GM19043 (cell line): Measurements from ENCODE around the gene HRNR.

ENCODE experiments used
- ATAC-seq: cut with Tn5 transposase; IDR thresholded peaks from one replicate; pipeline ENCODE4 v1.9.1; 2021; ENCODE audit warnings: low read depth; ENCODE audit not compliant: unreplicated experiment

The HRNR gene

DNA sequence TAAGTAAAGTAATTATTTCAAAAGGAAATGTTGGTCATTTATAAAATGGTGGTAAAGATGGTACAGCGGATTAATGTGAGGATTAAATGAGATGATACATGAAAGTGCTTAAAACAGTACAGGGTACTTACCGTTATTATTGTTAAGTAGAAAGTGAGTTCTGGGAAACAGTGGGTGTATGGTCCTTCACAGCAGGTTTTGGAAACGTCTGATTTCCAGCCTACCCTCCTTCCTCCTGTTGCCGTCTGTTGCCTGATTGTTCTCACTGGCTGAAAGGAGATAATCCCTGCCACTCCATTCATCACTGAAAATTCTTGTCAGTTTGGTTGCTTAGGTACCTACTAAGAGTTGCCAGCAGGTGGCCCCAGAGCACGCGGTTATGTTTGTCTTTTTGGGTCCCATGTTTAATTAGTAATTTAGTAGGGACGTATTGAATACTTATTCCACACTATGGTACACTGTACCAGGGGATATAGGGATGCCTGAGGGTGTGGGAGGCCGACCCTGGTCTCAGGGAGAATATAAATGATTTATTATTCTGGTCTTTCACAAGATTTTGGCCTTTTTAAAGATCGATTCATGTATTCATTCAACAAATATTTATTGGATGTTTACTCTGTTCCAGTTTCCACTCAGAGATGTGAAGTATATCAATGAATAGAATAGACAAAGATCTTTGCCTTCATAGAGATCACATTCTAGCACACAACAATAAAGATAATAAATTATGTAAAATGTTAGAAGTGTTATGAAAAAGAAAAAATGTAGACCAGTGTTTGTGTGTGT lies 34.1 kb downstream of the HRNR start:
- no peak for ATAC-seq

DNA sequence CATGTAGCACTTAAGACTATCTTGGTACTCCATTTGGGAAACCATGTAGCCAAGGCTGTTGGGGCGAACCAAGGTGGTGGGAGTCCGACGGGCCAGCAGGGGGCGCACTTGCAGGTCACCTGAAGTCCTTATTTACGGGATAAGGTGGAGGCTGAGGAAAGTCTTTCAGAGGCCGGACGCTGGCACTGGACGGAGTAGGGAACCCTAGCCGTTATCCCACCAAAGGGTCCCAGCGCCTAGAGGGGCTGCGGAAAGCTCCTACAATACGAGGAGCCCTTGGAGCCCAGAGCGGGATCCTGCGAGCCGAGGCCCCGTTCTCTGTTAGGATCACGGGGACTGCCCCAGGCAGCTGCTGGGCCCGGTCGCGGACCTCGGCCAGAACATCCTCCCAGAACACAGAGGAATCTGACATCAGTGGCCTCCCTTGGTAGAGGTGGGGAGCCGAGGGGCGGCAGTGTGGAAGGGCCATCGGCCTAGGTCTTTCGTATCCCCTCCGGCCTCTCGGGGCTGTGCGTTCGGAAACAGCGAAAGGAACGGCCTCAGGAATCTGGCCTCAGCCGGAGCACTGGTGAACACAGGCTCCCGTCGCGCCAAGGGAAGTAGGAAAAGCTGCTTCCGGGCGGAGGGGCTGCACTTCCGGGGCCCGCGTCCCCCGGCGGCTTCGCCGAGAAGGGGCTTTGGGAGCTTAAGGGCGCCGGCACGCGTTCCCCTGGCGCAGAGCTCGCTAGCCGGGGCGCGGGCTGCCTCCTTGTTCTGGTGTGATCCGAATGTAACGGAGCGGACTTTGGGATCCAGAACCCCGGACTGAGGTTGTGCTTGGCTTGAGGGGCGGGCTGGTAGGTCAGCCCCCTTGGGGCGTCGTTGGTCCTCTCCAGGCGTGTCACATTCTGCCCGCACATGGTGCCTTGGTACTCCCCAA lies 35.1 kb downstream of the HRNR start:
- ATAC-seq: no peak

DNA sequence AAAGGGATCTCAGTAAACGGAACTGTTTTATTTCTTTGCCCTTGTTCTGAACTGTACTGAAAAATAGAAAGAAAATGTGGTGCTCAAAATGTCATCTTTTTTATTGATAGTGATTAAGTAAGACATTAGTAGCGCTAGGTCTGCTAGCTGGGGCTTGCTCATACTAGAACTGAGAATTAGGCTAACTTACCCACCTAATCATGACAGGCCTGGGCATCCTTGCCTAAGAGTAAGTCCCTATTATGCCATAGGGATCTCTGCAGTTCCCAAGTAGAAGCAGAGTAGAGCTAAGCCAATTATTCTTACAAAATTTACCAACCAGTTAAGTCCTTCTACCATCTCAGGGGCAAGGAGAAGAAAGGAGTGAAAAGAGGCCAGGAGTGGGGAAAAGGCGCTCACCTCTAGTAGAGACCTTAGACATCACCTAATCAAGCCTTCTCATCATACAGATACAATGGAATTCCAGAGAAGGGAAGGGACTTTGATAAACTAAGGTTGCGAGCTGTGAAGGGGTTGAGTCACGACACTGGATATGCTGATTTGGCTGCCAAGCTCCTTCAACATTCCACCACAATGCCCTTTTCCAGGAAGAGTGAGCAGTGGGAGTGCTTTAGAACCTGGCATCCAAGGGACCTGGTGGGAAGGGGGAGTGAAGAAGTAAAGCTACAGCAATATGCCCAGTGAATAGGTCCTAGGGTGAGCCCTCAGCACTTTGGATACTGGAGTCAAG lies 37.3 kb downstream of the HRNR start:
- ATAC-seq: no peak

DNA sequence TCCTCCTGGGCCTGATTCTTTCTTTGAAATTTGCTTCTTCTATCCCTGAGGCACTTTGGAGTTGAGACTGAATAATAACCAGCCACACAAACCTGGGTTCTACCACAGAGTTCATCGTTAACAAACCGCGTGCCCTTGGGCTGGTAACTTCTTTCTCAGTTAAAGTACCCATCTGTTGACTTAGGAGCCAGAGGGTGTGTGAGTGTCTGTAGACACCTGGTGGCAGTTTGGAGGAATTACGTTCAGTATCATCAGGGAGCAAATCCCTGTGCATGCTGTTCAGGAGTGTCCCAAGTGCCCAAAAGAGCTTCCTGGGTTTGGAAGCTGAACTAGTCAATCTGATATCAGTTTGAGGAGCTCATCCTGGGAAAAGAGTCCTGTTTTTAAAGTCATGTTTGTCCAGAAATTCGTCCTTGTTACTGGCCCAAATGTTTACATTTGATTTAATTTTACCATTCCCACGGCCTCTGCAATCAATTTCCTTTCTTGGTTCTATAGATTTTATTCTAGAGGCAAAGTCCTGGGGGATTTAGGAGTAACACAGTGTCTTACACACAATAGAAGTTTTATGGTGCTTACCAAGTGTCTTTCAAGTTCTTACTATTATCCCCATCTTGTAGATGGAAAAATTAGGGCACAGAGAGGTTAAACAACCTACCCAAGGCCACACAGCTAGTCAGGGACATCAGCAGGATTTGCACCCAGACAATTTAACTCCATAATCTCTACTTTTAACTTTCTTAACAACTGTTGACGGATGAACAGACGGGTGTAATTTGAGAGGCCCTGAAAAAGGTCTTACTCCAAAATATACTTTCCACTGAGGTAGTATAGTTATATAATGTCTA lies 38.2 kb downstream of the HRNR start:
- ATAC-seq: no peak

DNA sequence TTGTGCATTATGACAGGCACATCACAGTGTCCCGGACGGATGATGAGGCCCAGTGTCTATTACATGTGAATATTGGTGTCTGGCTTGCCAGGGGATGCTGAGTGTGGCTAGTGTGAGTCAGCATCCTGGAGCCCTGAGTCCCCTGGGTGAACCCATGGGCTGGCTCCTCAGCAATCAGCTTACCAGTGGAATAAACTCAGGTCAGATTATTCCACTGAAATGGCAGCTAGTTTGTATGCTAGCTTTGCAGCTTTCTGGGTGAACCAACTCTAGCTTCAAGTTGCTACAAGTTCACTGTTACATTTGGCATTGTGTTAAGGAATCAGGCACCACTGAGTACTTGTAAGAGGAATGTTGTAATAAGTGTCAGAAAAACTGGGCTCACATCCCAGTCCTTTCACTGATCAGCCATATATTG lies 41.0 kb downstream of the HRNR start:
- no peak for ATAC-seq

DNA sequence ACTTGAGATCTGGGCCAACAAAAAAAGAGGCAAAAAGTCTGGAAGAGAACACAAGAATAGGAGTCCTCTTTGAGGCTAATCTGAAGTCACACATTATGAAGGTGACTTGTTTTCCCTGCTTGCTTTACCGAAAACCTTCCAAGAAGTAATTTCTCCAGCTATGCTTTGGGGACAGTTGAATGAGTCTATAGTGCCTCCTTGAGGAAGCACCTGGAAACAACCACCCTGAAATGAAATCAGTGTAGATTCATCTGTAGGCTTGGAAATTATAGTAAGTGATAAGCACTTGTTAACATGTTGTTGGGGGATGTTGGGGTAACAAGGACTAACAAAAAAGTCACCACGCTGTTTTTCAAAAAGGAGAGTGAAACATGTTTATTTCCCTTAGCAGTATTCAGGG lies 41.6 kb downstream of the HRNR start:
- ATAC-seq: no peak

DNA sequence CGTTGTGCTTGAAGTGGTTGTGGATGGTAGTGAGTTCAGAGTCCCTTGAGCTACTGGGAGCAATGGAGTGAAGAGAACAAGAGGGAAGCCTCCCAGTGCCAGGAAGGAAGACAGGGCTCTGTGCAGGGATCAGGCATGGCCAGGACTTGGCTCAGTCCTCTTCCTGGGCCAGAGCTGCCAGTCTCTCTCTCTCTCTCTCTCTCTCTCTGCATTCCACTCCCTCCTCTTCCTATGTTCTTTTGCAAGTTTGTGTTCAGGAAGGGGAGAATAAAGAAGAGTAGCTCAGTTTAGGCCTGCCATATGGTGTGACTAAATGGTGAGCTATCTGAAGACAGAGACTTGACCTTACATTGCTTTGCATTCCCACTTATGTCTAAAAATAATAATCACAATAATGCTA lies 44.4 kb downstream of the HRNR start:
- no peak for ATAC-seq

DNA sequence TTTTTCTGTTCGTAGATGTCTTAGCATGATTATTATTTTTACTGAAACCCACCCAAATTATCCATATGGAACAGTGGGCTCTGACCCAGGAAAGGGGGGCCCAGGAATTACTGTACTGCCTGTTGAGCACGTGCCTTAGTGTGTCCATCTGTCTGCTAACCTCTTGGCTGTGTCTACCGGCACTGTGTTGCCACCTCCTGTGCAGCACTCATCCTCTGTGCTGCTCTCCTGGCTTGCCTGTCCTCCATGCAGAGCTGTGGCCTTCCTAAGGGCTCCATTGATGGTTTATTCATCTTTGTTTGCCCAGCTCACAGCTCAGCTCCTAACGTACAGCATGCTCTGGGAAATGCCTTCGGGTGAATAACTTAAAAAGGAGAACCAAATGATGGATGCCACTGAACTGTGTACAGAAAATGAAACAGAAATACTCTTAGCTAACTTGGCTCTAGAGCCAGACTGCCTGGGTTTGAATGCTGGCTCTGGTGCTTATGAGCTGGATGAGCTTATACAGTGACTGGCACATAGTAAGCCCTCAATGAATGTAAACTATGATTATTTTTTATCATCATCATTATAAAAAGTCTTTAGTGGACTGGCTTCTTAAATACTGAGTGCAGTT lies 53.6 kb downstream of the HRNR start:
- no peak for ATAC-seq

DNA sequence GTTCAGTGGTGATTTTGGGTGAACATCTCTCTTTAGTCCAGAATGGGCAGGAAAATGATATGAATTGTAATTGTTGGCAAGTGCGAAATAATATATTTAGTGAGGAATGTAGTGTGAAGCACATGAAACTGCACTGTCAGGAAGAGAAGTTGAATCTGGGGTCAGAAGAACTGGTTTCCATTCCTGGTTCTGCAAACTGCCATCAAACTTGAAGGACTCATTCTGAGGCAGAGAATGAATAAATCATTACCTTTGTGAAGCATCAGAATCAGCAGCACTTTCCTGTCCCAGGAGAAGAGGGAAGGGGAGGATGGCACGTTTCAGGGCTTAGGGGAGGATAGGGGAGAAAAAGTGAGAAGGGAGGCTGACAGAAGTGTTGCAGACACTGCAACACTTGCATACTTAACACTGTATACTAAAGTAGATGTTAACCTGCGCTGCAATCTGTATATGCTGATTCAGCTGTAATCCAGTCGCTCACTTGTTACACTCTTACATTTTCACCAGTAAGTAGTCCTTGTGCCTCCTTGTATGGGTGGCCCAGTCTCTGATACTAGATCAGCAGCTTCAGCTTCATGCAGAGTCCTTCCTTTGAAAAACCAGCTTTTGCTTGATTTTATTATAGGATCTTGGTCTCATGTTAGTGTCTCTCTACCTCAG lies 54.5 kb downstream of the HRNR start:
- no peak for ATAC-seq

DNA sequence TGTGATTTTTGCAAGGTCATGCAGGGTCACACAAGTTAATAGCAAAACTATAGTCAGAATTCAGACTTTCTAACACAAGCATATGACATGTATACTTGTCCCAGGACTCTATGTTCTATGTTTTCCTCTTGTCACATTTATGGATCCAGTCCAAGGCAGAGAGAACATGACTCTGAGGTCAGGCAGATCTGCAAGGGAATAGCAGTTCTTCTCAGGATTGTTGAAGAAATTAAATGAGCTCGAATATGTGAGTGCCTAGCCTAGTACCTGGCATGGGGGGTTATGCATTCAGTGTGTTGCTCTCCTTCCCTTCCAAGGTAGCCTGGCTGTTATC lies 55.5 kb downstream of the HRNR start:
- ATAC-seq: no peak

DNA sequence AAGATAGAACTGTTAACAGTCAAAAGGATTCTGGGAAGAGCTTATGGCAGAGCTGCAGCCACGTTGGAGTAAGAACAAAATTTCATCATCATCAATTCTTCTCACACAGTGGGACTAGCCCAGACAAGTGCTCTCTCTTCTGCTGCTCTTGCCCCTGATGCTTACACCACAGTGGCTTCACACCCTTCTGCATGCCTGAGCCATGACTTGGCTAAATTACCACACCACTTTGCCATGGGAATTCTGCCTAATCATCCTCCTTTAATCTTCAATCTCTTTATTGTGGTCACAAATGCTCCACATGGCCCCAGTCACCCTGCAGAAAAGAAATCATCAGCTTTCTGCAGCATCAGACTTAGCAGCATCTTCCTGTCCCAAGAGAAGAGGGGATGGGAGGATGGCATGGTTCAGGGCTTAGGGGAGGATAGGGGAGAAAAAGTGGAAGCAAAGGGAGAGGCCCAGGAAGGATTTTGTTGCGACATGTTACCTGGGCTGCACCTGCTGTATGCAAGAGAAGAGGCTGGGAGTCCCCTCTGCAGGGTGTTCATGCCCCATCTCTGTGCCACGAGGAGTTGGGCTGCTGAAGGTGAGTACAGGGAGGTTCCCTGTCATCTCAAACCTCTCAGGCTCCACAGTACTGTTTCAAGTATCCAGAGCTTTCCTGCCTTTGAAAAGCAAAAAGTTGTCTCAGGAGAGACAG lies 56.0 kb downstream of the HRNR start:
- no peak for ATAC-seq

DNA sequence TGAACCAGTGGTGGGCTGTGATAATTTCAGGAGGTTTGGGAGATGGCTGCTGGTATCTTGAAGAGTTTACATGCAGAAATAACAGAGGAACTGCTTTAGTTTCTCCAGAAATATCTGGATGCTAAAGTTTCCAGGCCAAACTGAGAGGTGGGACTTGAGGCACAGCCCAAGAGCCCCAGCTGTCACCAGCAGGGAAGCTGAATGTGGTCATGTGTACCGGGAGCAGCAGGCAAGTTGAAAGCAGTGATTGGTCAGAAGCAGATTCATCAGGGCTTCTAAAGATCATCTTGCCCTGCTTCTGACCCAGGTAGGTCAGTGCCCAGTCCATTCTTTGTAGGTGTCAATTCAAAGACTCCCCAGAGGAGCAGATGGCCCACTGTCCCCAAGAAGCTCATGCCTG lies 57.0 kb downstream of the HRNR start:
- ATAC-seq: no peak

DNA sequence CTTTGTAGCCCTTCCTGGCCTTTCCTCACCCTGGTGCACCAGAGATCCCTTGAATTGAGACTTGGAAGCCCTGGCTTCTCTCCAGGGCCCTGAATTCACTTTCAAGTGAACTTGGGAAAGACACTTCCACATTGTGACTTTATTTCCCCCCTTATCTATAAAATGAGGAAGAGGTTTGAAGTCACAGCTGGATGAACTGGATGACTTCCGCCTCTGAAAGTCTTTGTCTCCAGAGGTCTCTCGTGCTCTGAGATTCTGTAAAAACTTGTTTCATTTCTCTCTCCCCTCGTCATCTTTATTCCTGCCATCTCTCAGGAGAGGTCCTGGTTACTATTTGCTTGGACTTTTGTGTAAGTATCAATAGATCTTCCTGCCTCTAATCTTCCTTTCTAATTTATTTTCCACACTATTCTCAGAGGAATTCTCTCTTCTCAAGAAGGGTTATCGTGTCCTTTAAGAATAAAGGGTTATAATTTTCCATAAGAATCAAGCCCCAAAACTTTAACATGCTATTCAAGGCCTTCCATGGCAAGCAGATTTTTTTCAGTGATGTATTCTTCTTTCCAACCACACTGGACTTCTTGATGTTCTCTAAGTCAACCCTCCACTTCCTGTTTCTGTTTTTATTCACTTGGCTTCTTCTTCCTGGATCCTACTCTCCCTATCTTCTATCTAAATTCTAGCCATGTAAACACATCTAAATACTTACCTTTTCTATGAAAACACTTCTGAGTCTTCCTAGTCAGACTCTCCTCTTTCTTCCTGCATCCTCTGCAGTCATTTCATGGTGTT lies 58.5 kb downstream of the HRNR start:
- ATAC-seq: no peak

DNA sequence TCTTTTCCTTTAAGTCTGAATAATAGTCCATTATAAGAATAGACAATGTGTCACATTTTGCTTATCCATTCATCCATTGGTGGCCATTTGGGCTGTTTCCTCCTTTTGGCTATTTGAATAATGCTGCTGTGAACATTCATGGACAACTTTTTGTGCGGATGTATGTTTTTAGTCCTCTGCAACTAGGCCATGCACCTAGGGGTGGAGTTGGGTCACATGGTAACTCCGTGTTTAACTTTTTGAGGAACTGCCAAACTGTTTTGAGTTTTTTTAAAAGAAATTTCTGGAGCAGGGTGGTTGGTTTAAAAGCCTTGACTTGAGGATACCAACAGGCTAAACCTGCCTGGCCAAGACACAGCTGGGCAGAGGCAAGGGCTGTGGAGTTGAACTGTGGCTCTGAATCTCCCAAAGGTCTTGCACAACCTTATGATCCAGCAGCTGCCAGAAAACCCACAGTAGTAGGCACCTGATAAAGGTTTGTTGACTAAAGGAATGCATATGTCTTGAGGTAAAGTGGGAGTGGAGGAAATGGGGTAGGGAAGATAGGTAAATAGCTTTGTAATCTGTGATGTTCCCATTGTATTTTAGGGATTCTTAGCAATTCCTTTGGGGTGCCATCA lies 59.4 kb downstream of the HRNR start:
- ATAC-seq: no peak

DNA sequence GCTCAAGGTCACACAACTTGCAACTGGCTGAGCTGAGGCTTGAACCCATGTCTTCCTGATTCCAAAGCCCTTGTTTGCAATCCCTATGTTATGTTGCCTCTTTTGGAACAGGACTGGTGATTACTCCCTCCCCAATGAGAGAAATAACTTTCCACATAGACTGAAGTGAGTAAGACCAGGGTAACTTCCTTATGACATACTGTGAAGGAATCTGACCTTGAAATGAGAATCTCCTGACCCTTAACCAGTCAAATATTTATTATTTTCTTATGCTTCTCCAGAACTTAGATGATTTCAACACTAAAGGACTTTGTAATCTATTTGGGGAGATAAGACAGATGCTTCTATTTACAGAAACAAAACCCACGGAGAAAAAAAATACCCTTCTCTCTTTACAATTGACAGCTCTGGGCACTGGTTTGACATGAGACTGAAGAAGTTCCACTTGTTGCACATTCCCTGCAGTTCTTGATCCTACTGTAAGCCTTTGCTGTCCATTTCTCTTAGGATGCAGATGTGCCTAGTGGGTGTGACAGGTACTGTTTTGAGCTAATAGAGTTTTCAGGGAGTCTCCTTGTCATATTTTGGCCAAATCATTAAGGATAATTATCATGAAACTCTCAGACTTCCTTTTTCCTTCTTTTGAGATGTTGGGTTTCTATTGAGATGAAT lies 61.1 kb downstream of the HRNR start:
- ATAC-seq: no peak
